IMR-90 (cell line): Measurements from ENCODE around the gene WDR5. TPM values are rescaled to one million over a fixed set of nuclear protein-coding genes. Genes with fewer than 3 reads are reported as not detected.

Source experiments
- ATAC-seq: fragments of 200-7000 bp; cut with Tn5 transposase; 2 replicates; pipeline ENCODE4 v1.9.1; 2020; ENCODE audit warnings: low read depth, mild to moderate bottlenecking, moderate library complexity
- BruUV-seq: library from RNA; stranded (reverse); fragments of 400-500 nt; replicated peaks from 2 replicates; lab custom pipeline; 2021; lab: Mats Ljungman, UMichigan
- CTCF ChIA-PET: fragments of 300-600 bp; formaldehyde crosslinking; extraction: SDS; loops from one replicate; lab custom pipeline; 2021; ENCODE audit warnings: antibody characterized with exemption; lab: Yijun Ruan, JAX
- POLR2A ChIA-PET: fragments of 300-600 bp; sonication (Branson Sonifier 250); formaldehyde crosslinking; loops from one replicate; lab custom pipeline; 2022; ENCODE audit warnings: antibody characterized with exemption; ENCODE audit not compliant: unreplicated experiment; lab: Charles Lee
- DNase-seq: peaks from one replicate; pipeline ENCODE4 v3.0.0; 2013
- H2AFZ ChIP-seq: replicated peaks from 2 replicates; pipeline ENCODE3; 2013; ENCODE audit warnings: low read length, mild to moderate bottlenecking; ENCODE audit not compliant: poor library complexity
- H2AK5ac ChIP-seq: 2 replicates; pipeline ENCODE4 v1.6.1; 2013; ENCODE audit warnings: low read depth, low read length, inconsistent platforms
- H2AK9ac ChIP-seq: replicated peaks from 2 replicates; pipeline ENCODE3; 2013; ENCODE audit warnings: mild to moderate bottlenecking, low read depth, low read length, moderate library complexity; ENCODE audit not compliant: poor library complexity
- H2BK120ac ChIP-seq: 2 replicates; pipeline ENCODE4 v1.6.1; 2013; ENCODE audit warnings: low read depth, low read length, inconsistent platforms
- H2BK15ac ChIP-seq: 3 replicates; pipeline ENCODE4 v1.6.1; 2013; ENCODE audit warnings: low read depth, low read length, inconsistent platforms
- H2BK20ac ChIP-seq: 2 replicates; pipeline ENCODE4 v1.6.1; 2013; ENCODE audit warnings: low read depth, mild to moderate bottlenecking, inconsistent platforms, low read length, moderate library complexity
- H2BK5ac ChIP-seq: 2 replicates; pipeline ENCODE4 v1.6.1; 2013; ENCODE audit warnings: mild to moderate bottlenecking, low read depth, low read length, inconsistent platforms; ENCODE audit not compliant: poor library complexity, severe bottlenecking
- H3K14ac ChIP-seq: replicated peaks from 2 replicates; pipeline ENCODE4 v1.6.1; 2013; ENCODE audit warnings: low read depth, low read length, inconsistent platforms
- H3K18ac ChIP-seq: 2 replicates; pipeline ENCODE4 v1.6.1; 2013; ENCODE audit warnings: low read depth, low read length, control low read depth
- H3K23ac ChIP-seq: 2 replicates; pipeline ENCODE4 v1.6.1; 2013; ENCODE audit warnings: low read depth, low read length, inconsistent platforms
- H3K27ac ChIP-seq: 2 replicates; pipeline ENCODE4 v1.5.1; 2013; ENCODE audit warnings: mild to moderate bottlenecking, control low read depth, low read length; ENCODE audit not compliant: insufficient read depth
- H3K27me3 ChIP-seq: 2 replicates; pipeline ENCODE4 v1.6.1; 2013; ENCODE audit warnings: low read length; ENCODE audit not compliant: control insufficient read depth, insufficient read depth
- H3K36me3 ChIP-seq: 2 replicates; pipeline ENCODE4 v1.6.1; 2013; ENCODE audit warnings: low read length, mixed read lengths; ENCODE audit not compliant: control insufficient read depth, insufficient read depth
- H3K4ac ChIP-seq: 2 replicates; pipeline ENCODE4 v1.6.1; 2013; ENCODE audit warnings: low read depth, low read length, inconsistent platforms
- H3K4me1 ChIP-seq: 2 replicates; pipeline ENCODE4 v1.6.1; 2013; ENCODE audit warnings: low read length, mixed read lengths; ENCODE audit not compliant: control insufficient read depth, insufficient read depth
- H3K4me2 ChIP-seq: 2 replicates; pipeline ENCODE4 v1.6.1; 2013; ENCODE audit warnings: low read depth, mild to moderate bottlenecking, control low read depth, low read length, moderate library complexity
- H3K4me3 ChIP-seq: 2 replicates; pipeline ENCODE4 v1.5.1; 2013; ENCODE audit warnings: low read depth, mild to moderate bottlenecking, control low read depth, low read length, moderate library complexity; ENCODE audit not compliant: insufficient read depth
- H3K56ac ChIP-seq: 2 replicates; pipeline ENCODE4 v1.6.1; 2013; ENCODE audit warnings: low read length, inconsistent platforms; ENCODE audit not compliant: insufficient read depth; ENCODE audit errors: extremely low read depth
- H3K79me1 ChIP-seq, 2 experiments: 2 replicates each; pipeline ENCODE4 v1.6.1; 2013; ENCODE audit warnings: low read length in 2 of 2, inconsistent platforms in 1 of 2, low read depth in 1 of 2
- H3K9ac ChIP-seq: 2 replicates; pipeline ENCODE4 v1.6.1; 2013; ENCODE audit warnings: low read depth, low read length, control low read depth
- H3K9me1 ChIP-seq: 2 replicates; pipeline ENCODE4 v1.6.1; 2013; ENCODE audit warnings: low read length, inconsistent platforms; ENCODE audit not compliant: insufficient read depth
- H3K9me3 ChIP-seq: 2 replicates; pipeline ENCODE4 v1.6.1; 2013; ENCODE audit warnings: low read length; ENCODE audit not compliant: control insufficient read depth, insufficient read depth
- H4K20me1 ChIP-seq: 2 replicates; pipeline ENCODE4 v1.6.1; 2013; ENCODE audit warnings: low read length, inconsistent platforms; ENCODE audit not compliant: insufficient read depth
- H4K5ac ChIP-seq: 2 replicates; pipeline ENCODE4 v1.6.1; 2013; ENCODE audit warnings: mild to moderate bottlenecking, low read depth, low read length, control low read depth
- H4K8ac ChIP-seq, 2 experiments: 2 replicates each; pipeline ENCODE4 v1.6.1; 2013; ENCODE audit warnings: low read depth in 2 of 2, low read length in 2 of 2, control low read depth in 1 of 2, inconsistent platforms in 1 of 2
- H4K91ac ChIP-seq: 2 replicates; pipeline ENCODE4 v1.6.1; 2013; ENCODE audit warnings: low read depth, low read length, inconsistent platforms; ENCODE audit not compliant: insufficient read depth
- CHD1 ChIP-seq: IDR thresholded peaks from 2 replicates; pipeline ENCODE4 v1.6.1; 2012; ENCODE audit warnings: low read depth, low read length, improper control_type of control experiment
- WGBS, 2 experiments: methylation state at CpG; one replicate each; pipeline versions ENCODE4 v1.1.5 to v1.1.7; 2013; ENCODE audit warnings: missing lambda C conversion rate in 2 of 2; ENCODE audit not compliant: insufficient read length in 1 of 2; ENCODE audit errors: extremely low coverage in 2 of 2; 5-methylcytosine and 5-hydroxymethylcytosine counted together
- dilution Hi-C: fragments of 300-500 bp; cut with HindIII; formaldehyde crosslinking; loops from one replicate; pipeline ENCODE4 v1.14.3; 2018; ENCODE audit warnings: low sequenced_read_pairs; ENCODE audit not compliant: unreplicated experiment
- in situ Hi-C: fragments of 300-500 bp; cut with MboI; formaldehyde crosslinking; loops from 3 replicates; pipeline ENCODE4 v1.14.3; 2019; ENCODE audit warnings: low sequenced_read_pairs, inconsistent platforms, mixed read lengths
- intact Hi-C: fragments of 100-400 bp; cut with micrococcal nuclease; formaldehyde crosslinking; loops from 2 replicates; pipeline ENCODE4 v1.10.0; 2022
- polyA plus RNA-seq, 3 experiments: library from polyadenylated mRNA; depleted of rRNA; stranded (reverse); fragments of >200 nt; gene quantifications; 2 replicates each; pipeline ENCODE4 v1.2.3, GENCODE V29; 2012; ENCODE audit warnings: low replicate concordance in 1 of 3
- total RNA-seq: library from RNA; depleted of rRNA; stranded (reverse); fragments of >200 nt; gene quantifications from 2 replicates; pipeline ENCODE4 v1.2.3, GENCODE V29; 2012
- TF ChIP-seq, protein P1 (sequence below): conservative IDR thresholded peaks from 2 replicates; pipeline ENCODE4 v1.5.1; 2012; ENCODE audit warnings: mild to moderate bottlenecking, low read depth, low read length, improper control_type of control experiment

Gene WDR5
- total and polyA plus RNA-seq, 2 of the 4 experiments (the other 2 are of a cell fraction) = 18.3 to 26.6 TPM

GRCh38 chr9:134150557-134151214 lies 14.8 kb downstream of the WDR5 start:
- in situ Hi-C loops = no loop called here

More at GRCh38 chr9:134150557-134151214, 14.8 kb downstream of the WDR5 start:
- no peak overlapping the region for H2AK9ac ChIP-seq
- intact Hi-C loops (no loop called here), dilution Hi-C loops (no loop called here)
- no peak overlapping the region for H3K4ac ChIP-seq
- H2BK5ac ChIP-seq = no peak overlapping the region
- no peak overlapping the region for H3K23ac ChIP-seq
- H3K27me3 ChIP-seq = no peaks in the 10 kb centered on the region
- H2BK15ac ChIP-seq = no peak overlapping the region
- H3K4me3 ChIP-seq = no peak overlapping the region
- H4K20me1 ChIP-seq = no peaks in the 10 kb centered on the region; the same call in 1 of the 2 replicates
- H3K36me3 ChIP-seq = peaks cover 73% of the 10 kb centered on the region
- H4K91ac ChIP-seq = no peak overlapping the region
- H3K4me1 ChIP-seq = no peaks in the 10 kb centered on the region
- H3K9me1 ChIP-seq = no peaks in the 10 kb centered on the region; the same call in 1 of the 2 replicates
- no peak overlapping the region for H4K8ac ChIP-seq
- no peak overlapping the region for H2AK5ac ChIP-seq
- H2AFZ ChIP-seq = no peak overlapping the region
- H3K18ac ChIP-seq = no peak overlapping the region
- H2BK20ac ChIP-seq = no peak overlapping the region
- no TSS peak for BruUV-seq
- ChIA-PET CTCF (no interaction called here), POLR2A (no interaction called here)
- H4K5ac ChIP-seq = no peak overlapping the region
- no peak for TF ChIP-seq CHD1
- TF ChIP-seq, protein P1, sequence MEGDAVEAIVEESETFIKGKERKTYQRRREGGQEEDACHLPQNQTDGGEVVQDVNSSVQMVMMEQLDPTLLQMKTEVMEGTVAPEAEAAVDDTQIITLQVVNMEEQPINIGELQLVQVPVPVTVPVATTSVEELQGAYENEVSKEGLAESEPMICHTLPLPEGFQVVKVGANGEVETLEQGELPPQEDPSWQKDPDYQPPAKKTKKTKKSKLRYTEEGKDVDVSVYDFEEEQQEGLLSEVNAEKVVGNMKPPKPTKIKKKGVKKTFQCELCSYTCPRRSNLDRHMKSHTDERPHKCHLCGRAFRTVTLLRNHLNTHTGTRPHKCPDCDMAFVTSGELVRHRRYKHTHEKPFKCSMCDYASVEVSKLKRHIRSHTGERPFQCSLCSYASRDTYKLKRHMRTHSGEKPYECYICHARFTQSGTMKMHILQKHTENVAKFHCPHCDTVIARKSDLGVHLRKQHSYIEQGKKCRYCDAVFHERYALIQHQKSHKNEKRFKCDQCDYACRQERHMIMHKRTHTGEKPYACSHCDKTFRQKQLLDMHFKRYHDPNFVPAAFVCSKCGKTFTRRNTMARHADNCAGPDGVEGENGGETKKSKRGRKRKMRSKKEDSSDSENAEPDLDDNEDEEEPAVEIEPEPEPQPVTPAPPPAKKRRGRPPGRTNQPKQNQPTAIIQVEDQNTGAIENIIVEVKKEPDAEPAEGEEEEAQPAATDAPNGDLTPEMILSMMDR = no peak
- DNase-seq = no peak
- no peak overlapping the region for H3K4me2 ChIP-seq
- no peak overlapping the region for H2BK120ac ChIP-seq
- H3K79me1 ChIP-seq = peaks cover 16 to 31% of the 10 kb centered on the region in 2 experiments; a peak in 3 of 4 replicates
- no peak overlapping the region for H3K27ac ChIP-seq
- no peak overlapping the region for H3K9ac ChIP-seq
- H3K14ac ChIP-seq = no peak overlapping the region
- no peak overlapping the region for H3K56ac ChIP-seq
- ATAC-seq = peak; percentile 46
- WGBS, 2 experiments = 83% methylated on average over 8 of the region's 12 CpGs; no CpG with 5 or more reads in 1 of the 2 experiments
- H3K9me3 ChIP-seq = no peaks in the 10 kb centered on the region
